ENCODE results near the gene HACD2. TPM values are rescaled to one million over a fixed set of nuclear protein-coding genes. Genes with fewer than 3 reads are reported as not detected.

The HACD2 gene
- polyA plus RNA-seq, 2 of the 4 experiments (the other 2 are of a cell fraction), result 41.8 to 97.7 TPM

DNA sequence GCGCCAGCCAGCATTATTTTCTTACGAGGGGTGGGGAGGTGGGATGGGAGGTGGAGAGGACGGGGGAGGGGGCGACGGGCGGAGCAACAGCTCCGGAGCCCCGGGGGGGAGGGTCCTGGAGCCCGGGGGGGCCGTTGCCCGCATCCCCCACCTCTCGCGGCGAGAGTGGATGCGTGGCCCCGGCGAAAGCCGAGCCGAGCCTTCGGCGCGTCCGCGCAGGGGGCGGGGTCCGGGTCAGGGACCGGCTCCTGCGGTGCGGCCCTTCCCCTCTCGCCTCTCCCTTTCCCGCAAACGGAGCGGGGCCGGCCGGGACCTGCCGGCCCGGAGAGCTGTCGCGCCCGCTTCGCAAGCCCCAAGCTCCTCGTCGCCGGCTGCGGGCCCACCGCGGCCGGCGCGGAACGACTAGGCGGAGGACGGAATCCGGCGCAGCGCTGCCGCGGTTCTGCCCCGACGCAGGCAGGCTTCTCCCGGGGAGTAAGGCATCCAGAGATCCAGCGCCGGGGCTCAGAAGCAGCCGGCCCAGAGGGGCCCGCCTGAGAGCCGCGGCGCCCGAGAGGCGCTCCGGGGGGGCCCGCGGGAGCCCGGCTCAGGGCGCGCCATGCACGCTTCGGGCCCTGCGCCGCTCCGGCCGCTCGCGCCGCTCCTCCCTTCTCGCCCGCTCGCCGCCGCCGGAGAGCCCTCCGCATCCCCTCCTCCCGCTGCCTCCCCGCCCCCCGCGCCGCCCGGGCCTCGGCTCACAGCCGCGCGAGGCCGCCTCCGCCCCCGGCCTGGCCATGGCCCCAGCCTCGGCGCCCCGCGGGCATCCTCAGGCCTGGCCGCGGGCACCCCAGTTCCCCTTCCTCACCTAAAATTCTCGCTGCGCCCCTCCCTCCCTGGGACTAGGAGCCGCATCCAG lies 135.5 kb downstream of the HACD2 start:
- Histone ChIP-seq H3K9me3 (no peaks in the 10 kb centered on the region), H3K4me2 (peak overlapping the region; percentile 99), H3K4me3 (peak overlapping the region; percentile 72), H3K27ac (peak overlapping the region; percentile 46 to 84; a peak in 5 of 6 replicates), H3K4me1 (peaks cover 4% of the 10 kb centered on the region; the same call in 1 of the 3 replicates)
- DNase-seq (ENCODE audit: low read depth in 1 of 2, low spot score in 1 of 2) (peak; percentile 23 to 36), FAIRE-seq (no peak), ATAC-seq (peak; percentile 61 to 71)
- 0% methylated on average over 3 of the region's 114 CpGs for WGBS (ENCODE audit: missing lambda C conversion rate)
- CTCF ChIA-PET, result interaction anchor here (0.6 to 2.7 kb wide), 10 partner anchors 9 to 541 kb away, joined by 3 to 9 read pairs (median 5); no protein-coding TSS in a partner anchor
- POLR2A ChIA-PET, result interaction anchor here (0.6 kb wide), 2 partner anchors 89 to 125 kb away, joined by 3 to 4 read pairs; no protein-coding TSS in a partner anchor
- TF ChIP-seq MYC (IDR thresholded peaks at IDR 0.05; ENCODE audit: borderline replicate concordance, low read length), result no peak
- no peak for TF ChIP-seq CBX8 (IDR thresholded peaks at IDR 0.05)
- no peak for TF ChIP-seq NPAS2 (CRISPR knock-in tag; IDR thresholded peaks at IDR 0.05; ENCODE audit: borderline replicate concordance)
- TF ChIP-seq PHF8 (IDR thresholded peaks at IDR 0.05; ENCODE audit: borderline replicate concordance, low read depth), result no peak
- no peak for TF ChIP-seq KDM1A (IDR thresholded peaks at IDR 0.05; ENCODE audit: low read depth)

DNA sequence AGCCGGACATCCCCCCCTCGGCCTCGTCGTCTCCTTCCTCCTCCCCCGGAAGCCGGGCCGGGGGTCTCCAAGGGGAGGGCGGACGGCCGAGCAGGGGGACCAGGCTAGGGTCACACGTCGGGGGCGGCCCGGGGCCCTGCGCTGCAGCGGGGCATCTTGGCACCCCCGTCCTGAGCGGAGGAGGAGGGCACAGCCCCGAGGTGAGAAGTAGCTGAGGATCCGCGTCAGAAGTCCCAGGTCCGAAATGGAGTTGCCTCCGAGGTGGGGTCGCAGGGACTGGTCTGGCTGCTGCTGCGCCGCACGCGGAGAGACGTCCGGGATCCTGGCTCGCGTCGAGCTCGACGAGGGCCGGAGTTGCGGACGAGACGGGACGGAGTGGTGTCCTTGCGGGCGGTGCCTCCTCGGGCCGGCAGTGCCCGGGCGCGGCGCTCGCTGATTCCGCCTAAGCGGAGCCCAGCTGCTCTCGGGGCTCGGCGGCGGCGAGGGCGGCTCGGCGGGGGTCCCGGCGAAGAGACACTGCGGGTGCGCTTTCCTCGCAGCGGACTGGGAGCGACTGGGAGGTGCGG lies 136.2 kb downstream of the HACD2 start, which contains the start of gene ADCY5:
TSS of gene ADCY5 (minus strand) at position 555 of the 566 bp plus-strand sequence. CDS start at position 10, 545 bp downstream.
- FAIRE-seq (no peak), DNase-seq (ENCODE audit: low read depth in 1 of 2, low spot score in 1 of 2) (peak in 1 of 2 experiments; percentile 16), ATAC-seq (peak; percentile 17 to 66; a peak in 3 of 6 replicates)
- Histone ChIP-seq H3K9me3 (no peaks in the 10 kb centered on the region), H3K4me1 (peaks cover 4% of the 10 kb centered on the region; the same call in 1 of the 3 replicates), H3K27ac (peak within 1 kb of the TSS; percentile 46 to 84; a peak in 5 of 6 replicates), H3K4me2 (peak within 1 kb of the TSS; percentile 99), H3K4me3 (peak within 1 kb of the TSS; percentile 72)
- no peak for TF ChIP-seq CBX8 (IDR thresholded peaks at IDR 0.05)
- TF ChIP-seq FOSB (CRISPR knock-in tag; IDR thresholded peaks at IDR 0.05), result no peak
- TF ChIP-seq, protein P1, sequence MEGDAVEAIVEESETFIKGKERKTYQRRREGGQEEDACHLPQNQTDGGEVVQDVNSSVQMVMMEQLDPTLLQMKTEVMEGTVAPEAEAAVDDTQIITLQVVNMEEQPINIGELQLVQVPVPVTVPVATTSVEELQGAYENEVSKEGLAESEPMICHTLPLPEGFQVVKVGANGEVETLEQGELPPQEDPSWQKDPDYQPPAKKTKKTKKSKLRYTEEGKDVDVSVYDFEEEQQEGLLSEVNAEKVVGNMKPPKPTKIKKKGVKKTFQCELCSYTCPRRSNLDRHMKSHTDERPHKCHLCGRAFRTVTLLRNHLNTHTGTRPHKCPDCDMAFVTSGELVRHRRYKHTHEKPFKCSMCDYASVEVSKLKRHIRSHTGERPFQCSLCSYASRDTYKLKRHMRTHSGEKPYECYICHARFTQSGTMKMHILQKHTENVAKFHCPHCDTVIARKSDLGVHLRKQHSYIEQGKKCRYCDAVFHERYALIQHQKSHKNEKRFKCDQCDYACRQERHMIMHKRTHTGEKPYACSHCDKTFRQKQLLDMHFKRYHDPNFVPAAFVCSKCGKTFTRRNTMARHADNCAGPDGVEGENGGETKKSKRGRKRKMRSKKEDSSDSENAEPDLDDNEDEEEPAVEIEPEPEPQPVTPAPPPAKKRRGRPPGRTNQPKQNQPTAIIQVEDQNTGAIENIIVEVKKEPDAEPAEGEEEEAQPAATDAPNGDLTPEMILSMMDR (IDR thresholded peaks at IDR 0.05), result no peak
- no peak for TF ChIP-seq CBX2 (IDR thresholded peaks at IDR 0.05; ENCODE audit: borderline replicate concordance, low read depth)
- TF ChIP-seq, protein P2, sequence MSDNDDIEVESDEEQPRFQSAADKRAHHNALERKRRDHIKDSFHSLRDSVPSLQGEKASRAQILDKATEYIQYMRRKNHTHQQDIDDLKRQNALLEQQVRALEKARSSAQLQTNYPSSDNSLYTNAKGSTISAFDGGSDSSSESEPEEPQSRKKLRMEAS (IDR thresholded peaks at IDR 0.05), result peak; percentile 56
- POLR2A ChIA-PET, result interaction anchor here (0.6 kb wide), 1 partner anchor 88 kb away, joined by 3 read pairs; no protein-coding TSS in a partner anchor
- 9% methylated on average over 32 of the region's 67 CpGs for WGBS (ENCODE audit: missing lambda C conversion rate)
- CTCF ChIA-PET, result interaction anchor here (0.6 to 2.7 kb wide), 12 partner anchors 9 to 540 kb away, joined by 3 to 12 read pairs (median 5); no protein-coding TSS in a partner anchor

DNA sequence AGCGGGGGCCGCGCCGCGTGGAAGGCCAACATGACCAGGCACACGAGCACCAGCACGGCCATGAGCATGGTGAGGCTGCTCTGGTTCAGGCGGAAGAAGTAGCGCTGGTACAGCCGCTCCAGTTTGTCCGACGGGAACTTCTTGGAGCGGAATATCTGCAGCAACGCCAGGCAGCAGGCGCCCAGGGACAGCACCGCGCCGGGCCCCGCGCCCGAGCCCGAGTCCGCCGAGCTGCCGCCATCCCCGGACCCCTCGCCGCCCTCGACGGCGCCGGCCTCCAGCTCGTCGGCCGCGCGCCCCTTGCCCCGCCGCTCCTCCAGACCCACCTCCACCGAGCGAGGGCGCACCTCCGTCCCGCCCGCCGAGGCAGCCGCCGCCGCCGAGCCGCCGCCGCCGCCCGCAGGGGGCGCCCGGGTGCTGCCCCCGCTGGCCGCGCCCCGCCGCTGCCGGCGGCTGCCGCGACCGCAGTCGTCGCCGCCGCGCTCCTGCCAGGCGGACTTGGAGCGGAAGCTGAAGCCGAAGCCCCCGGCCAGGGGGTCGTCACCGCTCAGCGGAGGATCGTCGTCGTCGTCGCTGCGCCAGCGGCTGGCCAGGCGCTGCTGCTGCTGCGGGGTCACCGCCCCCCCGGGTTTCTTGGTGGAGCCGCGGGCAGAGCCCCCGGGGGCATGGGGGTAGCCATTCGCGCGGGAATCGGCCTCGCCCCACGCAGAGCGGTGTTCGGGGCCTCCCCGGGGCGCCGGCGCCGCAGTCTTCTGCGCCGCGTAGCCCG lies 136.9 kb downstream of the HACD2 start:
- TF ChIP-seq, protein P3, sequence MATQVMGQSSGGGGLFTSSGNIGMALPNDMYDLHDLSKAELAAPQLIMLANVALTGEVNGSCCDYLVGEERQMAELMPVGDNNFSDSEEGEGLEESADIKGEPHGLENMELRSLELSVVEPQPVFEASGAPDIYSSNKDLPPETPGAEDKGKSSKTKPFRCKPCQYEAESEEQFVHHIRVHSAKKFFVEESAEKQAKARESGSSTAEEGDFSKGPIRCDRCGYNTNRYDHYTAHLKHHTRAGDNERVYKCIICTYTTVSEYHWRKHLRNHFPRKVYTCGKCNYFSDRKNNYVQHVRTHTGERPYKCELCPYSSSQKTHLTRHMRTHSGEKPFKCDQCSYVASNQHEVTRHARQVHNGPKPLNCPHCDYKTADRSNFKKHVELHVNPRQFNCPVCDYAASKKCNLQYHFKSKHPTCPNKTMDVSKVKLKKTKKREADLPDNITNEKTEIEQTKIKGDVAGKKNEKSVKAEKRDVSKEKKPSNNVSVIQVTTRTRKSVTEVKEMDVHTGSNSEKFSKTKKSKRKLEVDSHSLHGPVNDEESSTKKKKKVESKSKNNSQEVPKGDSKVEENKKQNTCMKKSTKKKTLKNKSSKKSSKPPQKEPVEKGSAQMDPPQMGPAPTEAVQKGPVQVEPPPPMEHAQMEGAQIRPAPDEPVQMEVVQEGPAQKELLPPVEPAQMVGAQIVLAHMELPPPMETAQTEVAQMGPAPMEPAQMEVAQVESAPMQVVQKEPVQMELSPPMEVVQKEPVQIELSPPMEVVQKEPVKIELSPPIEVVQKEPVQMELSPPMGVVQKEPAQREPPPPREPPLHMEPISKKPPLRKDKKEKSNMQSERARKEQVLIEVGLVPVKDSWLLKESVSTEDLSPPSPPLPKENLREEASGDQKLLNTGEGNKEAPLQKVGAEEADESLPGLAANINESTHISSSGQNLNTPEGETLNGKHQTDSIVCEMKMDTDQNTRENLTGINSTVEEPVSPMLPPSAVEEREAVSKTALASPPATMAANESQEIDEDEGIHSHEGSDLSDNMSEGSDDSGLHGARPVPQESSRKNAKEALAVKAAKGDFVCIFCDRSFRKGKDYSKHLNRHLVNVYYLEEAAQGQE (IDR thresholded peaks at IDR 0.05), result no peak
- TF ChIP-seq, protein P1 (IDR thresholded peaks at IDR 0.05), result peak; percentile 48; the same call in 2 of the 3 replicates
- Histone ChIP-seq H3K9me3 (no peaks in the 10 kb centered on the region), H3K4me3 (peak overlapping the region; percentile 72), H3K27ac (peak overlapping the region in 1 of 2 experiments; percentile 37; a peak in 1 of 6 replicates), H3K4me2 (peak overlapping the region; percentile 99), H3K4me1 (peaks cover 4% of the 10 kb centered on the region; the same call in 1 of the 3 replicates)
- ChIA-PET CTCF (interaction anchor here (0.5 to 2.7 kb wide), 15 partner anchors 10 to 1461 kb away, joined by 3 to 12 read pairs (median 4); no protein-coding TSS in a partner anchor), POLR2A (no interaction called here)
- WGBS (ENCODE audit: missing lambda C conversion rate), result 75% methylated on average over 75 of the region's 110 CpGs
- no peak for DNase-seq (ENCODE audit: low read depth in 1 of 2, low spot score in 1 of 2)
- ATAC-seq, result no peak
- FAIRE-seq, result no peak

All from A549 (cell line).